Measurements from ENCODE around the gene EVL.

Gene EVL

DNA sequence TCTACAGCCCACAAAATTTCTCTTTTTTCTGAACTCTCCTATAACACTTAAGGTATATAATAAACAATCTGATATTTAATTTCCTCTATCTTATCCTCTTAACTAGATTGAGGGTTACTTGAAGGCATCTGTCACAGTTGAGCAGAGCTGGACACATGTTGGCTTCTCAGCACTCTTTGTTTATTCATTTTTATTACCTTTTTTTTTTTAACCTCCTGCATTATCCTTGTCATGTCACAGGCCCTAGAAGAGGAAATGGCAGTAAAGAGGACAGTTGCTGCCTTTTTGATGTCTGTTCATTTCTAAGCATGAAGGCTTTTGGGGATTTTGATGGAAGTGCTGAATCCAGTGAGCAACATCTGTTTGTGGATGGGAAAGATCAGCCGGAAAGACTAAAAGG, 32.5 kb upstream of the EVL start:
- ATAC-seq (no peak), DNase-seq (no peak)
- no peaks in the 10 kb centered on the region for H3K27me3 Mint-ChIP-seq
- H3K9me3 Mint-ChIP-seq, result no peaks in the 10 kb centered on the region
- no peak overlapping the region for H3K4me3 Mint-ChIP-seq
- H3K4me1 Mint-ChIP-seq, result peaks cover 7% of the 10 kb centered on the region
- no peak overlapping the region for H3K27ac Mint-ChIP-seq

DNA sequence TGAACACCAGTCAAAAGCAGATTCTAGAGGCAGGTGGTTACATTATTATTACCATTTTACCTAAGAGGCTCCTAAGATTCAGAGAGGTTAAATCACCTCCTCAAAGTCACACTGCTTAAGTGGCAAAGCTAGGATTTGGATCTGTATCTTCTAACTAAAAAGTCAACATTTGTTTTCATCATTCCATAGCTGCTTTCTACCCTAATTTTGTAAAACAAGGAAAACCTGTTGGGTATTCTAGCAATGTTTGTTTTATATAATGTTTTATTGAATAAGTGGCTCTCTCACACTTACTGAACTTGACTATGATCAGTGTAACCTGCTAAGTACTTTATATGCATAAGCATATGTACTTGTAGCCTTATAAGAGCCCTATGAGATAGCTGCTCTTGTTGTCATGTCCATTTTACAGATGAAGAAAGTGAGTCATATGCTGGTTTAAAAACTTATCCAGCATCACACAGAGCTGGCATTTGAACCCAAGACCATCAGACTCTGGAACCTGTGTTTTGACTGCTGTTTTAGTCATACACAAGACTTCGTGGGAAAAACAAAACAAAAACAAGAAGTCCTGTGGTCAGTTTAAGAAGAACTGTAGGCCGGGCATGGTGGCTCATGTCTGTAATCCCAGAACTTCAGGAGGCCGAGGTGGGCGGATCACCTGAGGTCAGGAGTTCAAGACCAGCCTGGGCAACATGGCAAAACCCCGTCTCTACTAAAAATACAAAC, 31.7 kb upstream of the EVL start:
- ATAC-seq (no peak), DNase-seq (no peak)
- no peaks in the 10 kb centered on the region for H3K27me3 Mint-ChIP-seq
- no peak overlapping the region for H3K4me3 Mint-ChIP-seq
- H3K9me3 Mint-ChIP-seq, result no peaks in the 10 kb centered on the region
- no peak overlapping the region for H3K27ac Mint-ChIP-seq
- H3K4me1 Mint-ChIP-seq, result peaks cover 7% of the 10 kb centered on the region

DNA sequence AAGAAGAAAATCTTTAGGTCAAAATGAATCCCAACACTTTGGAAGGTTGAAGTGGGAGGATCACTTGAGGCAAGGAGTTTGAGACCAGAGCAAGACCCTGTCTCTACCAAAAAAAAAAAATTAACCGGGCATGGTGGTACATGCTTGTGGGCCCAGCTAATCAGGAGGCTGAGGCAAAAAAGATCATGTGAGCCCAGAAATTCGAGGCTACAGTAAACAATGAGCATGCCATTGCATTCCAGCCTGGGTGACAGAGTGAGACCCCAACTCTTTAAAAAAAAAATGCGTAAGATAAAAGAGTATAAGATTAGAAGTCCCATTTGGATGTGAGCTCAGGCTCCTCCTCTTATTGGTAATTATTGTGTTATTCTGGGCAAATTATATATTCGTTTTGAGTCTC, 30.8 kb upstream of the EVL start:
- ATAC-seq (no peak), DNase-seq (no peak)
- H3K27me3 Mint-ChIP-seq, result no peaks in the 10 kb centered on the region
- H3K9me3 Mint-ChIP-seq, result no peaks in the 10 kb centered on the region
- peaks cover 7% of the 10 kb centered on the region for H3K4me1 Mint-ChIP-seq
- no peak overlapping the region for H3K4me3 Mint-ChIP-seq
- no peak overlapping the region for H3K27ac Mint-ChIP-seq

DNA sequence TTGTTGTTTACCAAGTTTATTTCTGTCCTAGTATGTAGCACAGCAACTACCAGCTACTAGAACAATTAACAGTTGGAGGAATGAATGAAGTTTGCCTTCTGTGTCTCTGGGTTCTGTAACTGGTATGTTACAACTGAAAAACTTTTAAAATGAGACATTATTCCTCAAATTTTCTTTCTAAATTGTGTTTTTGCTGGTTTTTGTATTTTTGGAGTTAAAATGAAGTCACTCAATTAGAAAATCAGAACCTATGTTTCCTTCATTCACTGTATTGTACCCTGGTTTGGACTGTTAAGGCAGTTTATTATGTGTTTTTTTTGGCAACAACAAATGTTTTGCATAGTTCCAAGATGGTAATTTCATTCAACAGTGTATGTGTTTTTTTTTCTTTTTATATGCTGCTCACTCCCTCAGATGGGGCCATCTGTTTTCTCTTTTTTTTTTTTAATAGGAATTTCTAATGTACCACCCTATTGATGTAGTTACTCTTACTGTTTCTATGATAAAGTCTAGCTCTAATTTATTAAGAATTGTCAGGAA, 30.2 kb upstream of the EVL start:
- no peaks in the 10 kb centered on the region for H3K9me3 Mint-ChIP-seq
- no peaks in the 10 kb centered on the region for H3K27me3 Mint-ChIP-seq
- peaks cover 13% of the 10 kb centered on the region for H3K4me1 Mint-ChIP-seq
- no peak overlapping the region for H3K27ac Mint-ChIP-seq
- DNase-seq (no peak), ATAC-seq (no peak)
- no peak overlapping the region for H3K4me3 Mint-ChIP-seq

DNA sequence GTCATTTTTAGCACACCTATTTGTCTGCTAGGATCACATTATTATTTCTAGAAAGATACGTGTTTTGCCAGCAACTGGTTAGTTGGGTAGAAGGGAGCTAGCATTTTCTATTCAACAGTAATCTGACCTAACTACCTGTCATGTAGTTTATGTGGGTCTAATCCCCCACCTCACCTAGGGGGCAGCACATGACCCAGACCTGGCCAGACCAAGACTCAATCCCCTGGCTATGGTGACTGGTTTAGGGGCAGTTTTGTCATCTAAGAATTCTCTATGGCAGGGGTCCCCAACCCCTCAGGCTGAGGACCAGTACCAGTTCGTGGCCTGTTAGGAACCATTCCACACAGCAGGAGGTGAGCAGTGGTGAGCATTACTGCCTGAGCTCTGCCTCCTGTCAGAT, 29.5 kb upstream of the EVL start:
- ATAC-seq, result no peak
- Mint-ChIP-seq H3K4me1 (peaks cover 19% of the 10 kb centered on the region), H3K27me3 (no peaks in the 10 kb centered on the region), H3K27ac (no peak overlapping the region), H3K9me3 (no peaks in the 10 kb centered on the region), H3K4me3 (no peak overlapping the region)
- no peak for DNase-seq

DNA sequence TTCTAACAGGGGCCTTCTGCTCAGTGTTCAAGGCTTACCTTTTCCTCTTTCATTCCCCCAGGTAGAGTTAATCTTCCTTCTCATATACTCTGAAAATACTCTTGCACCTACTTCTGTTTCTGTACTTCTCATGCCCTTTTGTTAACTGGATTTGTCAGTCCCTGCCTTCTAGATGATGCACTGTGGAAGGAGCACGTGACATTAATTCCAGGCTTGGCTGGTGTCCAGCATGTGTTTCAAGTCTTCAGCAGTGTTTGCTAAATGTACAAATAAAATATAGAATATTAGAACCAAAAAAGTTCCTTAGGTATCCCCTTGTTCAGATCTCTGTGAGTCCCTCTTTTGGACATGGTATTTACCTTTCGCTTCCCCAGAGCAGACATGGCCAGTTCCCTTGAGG, 27.9 kb upstream of the EVL start:
- DNase-seq (no peak), ATAC-seq (no peak)
- H3K27me3 Mint-ChIP-seq, result no peaks in the 10 kb centered on the region
- H3K9me3 Mint-ChIP-seq, result no peaks in the 10 kb centered on the region
- H3K4me1 Mint-ChIP-seq, result peaks cover 13% of the 10 kb centered on the region
- H3K4me3 Mint-ChIP-seq, result no peak overlapping the region
- H3K27ac Mint-ChIP-seq, result no peak overlapping the region

DNA sequence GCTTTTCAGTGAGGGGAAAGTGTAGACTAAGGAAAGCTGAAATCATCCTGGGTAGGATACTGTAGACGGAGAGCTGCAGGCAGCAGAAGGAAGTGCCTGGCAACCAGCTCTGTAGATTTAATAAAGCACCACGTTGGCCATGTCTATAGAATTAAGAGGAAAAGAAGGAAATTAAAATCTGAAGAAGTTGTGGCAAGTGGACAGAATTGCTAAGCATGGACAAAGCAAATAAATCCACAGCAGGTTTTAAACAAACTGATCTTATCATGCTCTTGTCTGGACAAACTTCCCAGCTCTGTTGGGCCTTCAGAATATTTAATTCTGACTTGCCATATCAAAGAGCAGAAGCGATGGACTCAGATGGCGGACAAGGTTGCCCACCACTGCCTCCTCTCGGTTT, 27.2 kb upstream of the EVL start:
- peaks cover 13% of the 10 kb centered on the region for H3K4me1 Mint-ChIP-seq
- ATAC-seq, result no peak
- no peak overlapping the region for H3K27ac Mint-ChIP-seq
- no peaks in the 10 kb centered on the region for H3K27me3 Mint-ChIP-seq
- no peak overlapping the region for H3K4me3 Mint-ChIP-seq
- no peak for DNase-seq
- H3K9me3 Mint-ChIP-seq, result no peaks in the 10 kb centered on the region

DNA sequence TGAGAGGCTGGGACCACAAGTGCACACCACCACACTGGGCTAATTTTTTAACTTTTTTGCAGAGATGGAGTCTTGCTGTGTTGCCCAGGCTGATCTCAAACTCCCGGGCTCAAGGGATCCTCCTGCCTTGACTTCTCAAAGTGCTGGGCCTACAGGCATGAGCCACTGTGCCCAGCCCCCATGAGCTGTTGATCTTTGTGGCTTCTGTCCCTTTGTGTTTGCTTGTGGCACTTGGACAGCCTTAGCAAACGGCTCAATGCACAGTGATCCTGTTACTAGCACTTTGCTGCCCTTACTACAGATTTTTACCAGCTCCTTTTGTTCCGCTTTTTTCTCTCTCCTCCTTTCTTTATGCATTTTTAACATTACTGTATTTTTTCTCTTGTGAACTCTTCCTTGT, 25.3 kb upstream of the EVL start:
- H3K4me1 Mint-ChIP-seq, result peaks cover 14% of the 10 kb centered on the region
- ATAC-seq, result no peak
- no peak overlapping the region for H3K27ac Mint-ChIP-seq
- H3K4me3 Mint-ChIP-seq, result no peak overlapping the region
- no peaks in the 10 kb centered on the region for H3K27me3 Mint-ChIP-seq
- no peak for DNase-seq
- no peaks in the 10 kb centered on the region for H3K9me3 Mint-ChIP-seq

DNA sequence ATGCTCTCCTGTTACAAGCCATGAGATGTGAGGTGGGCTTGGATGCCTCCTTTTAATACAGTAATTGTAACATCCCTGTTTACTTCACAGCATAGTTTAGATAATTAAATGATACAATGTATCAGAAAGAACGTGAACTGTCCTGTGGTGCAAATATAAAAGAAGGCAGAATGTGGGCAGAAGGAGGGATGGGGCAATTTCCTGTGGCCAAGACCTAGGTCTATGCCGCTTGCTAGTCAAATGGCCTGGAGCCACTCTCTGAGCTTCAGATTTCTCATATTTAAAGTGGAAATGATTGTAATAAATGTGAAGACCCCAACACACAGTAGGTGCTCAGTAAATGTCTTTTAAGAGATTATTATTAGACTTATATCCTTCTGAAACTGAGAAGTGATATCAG, 24.0 kb upstream of the EVL start:
- H3K27ac Mint-ChIP-seq, result no peak overlapping the region
- H3K27me3 Mint-ChIP-seq, result no peaks in the 10 kb centered on the region
- H3K9me3 Mint-ChIP-seq, result no peaks in the 10 kb centered on the region
- H3K4me1 Mint-ChIP-seq, result peaks cover 24% of the 10 kb centered on the region
- ATAC-seq (no peak), DNase-seq (no peak)
- no peak overlapping the region for H3K4me3 Mint-ChIP-seq

DNA sequence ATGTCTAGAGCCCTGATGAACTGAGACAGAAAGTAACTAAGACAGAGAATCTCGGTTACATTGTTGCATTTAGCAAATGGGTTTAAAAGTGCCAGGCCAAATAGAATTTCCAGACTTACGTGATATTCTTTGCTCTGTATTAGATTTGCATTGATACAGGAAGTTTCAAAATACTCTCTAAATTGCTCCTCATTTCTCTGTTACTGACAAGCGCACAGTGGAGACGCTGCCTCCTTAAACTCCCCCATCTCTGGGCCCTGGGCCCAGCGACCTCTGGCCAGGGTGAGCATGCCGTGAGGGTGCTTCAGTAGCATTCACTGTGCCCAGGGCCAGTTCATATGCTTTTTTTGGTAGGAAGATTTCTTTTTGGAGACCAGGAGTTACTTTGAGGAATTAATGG, 22.9 kb upstream of the EVL start:
- no peak overlapping the region for H3K27ac Mint-ChIP-seq
- H3K27me3 Mint-ChIP-seq, result no peaks in the 10 kb centered on the region
- no peaks in the 10 kb centered on the region for H3K9me3 Mint-ChIP-seq
- no peak for ATAC-seq
- H3K4me1 Mint-ChIP-seq, result peaks cover 27% of the 10 kb centered on the region
- DNase-seq, result no peak
- no peak overlapping the region for H3K4me3 Mint-ChIP-seq

DNA sequence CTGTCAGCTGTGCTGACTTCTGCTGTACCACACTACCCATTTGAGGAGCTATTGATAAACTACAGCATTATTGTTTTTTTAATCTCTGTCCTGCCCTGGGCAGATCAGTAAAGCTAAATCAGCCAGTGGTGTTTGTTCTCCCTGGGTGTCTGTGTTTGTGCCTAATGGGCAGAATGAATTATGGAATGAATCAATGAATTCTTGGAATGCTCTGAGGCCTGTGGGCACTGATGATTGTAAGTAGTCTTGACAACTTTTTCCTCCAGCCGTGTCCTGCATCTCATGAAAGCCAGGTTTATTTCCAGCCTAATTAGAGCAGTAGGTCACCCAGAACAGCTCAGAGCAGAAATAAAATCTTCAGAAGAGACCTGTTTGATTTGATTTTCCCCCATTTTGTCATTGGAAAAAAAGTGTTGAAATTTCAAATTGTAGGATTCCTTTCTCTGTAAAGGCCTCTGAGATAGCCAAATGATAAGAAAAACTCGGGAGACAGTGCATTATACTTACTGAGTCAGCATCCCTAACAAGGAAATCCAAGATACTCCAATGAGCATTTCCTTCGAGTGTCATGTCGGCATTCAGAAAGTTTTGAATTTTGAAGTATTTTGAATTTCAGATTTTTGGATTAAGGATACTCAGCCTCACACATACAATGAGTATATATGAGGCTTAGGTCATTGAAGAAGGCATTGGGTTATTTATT, 19.4 kb upstream of the EVL start:
- Mint-ChIP-seq H3K27ac (no peak overlapping the region), H3K27me3 (no peaks in the 10 kb centered on the region), H3K9me3 (no peaks in the 10 kb centered on the region), H3K4me1 (peaks cover 44% of the 10 kb centered on the region), H3K4me3 (no peak overlapping the region)
- ATAC-seq, result no peak
- DNase-seq, result no peak

DNA sequence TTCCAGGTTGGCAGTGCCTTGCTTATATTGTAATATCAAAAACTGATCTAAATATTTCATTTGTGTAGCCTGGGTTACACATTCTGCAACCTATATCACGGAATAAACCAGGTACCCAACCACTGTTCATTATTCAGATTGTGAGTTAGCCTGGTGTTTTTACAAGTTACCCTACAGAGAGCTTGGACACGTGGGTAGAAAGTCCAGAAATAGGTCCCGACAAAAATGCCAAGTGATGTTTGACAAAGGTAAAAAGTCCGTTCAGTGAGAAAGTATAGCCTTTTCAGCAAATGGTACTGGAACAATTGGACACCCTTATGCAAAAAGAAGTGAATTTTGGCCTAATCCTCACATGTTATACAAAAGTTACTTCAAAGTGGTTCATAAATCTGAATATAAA, 17.6 kb upstream of the EVL start:
- H3K27ac Mint-ChIP-seq, result no peak overlapping the region
- no peaks in the 10 kb centered on the region for H3K27me3 Mint-ChIP-seq
- H3K9me3 Mint-ChIP-seq, result no peaks in the 10 kb centered on the region
- DNase-seq (no peak), ATAC-seq (no peak)
- H3K4me1 Mint-ChIP-seq, result peaks cover 48% of the 10 kb centered on the region
- no peak overlapping the region for H3K4me3 Mint-ChIP-seq

DNA sequence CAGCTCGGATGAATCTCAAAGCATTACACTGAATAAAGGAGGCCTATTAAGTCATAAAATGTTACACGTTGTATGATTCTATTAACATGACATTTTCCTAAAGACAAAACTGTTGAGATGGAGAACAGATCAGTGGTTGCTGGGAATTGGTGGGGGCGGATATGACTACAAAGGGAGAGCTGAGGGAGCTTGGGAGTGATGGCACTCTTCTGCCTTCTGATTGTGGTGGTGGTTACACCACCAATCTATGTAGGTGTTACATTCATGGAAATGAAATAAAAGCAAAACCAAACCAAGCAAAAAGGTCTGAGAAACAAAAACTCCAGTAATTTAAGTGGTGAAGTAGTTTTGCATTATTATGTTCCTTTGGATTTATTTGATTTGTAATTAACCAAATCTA, 16.4 kb upstream of the EVL start:
- Mint-ChIP-seq H3K27ac (peak overlapping the region; percentile 71 to 89), H3K4me3 (peak overlapping the region; percentile 60 to 66)

DNA sequence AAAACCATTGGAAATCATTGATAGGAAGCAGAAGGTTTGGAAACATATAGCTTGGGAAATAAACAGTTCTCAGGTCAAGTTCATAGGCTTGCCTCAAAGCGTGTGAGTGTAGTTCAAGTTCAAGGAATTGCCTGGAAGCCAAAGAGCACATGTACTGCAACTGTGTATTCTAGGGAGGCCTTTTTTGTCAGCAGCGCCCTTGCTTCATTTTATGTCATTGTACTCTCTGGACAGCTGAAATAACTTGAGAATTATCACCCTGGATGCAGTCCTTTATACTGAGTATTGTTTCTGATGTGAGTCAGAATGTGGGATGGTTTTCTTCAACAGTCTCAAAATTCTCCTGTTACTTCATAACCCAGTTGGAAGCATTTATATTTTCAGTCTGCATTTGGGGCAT, 16.0 kb upstream of the EVL start:
- peak; percentile 35 for ATAC-seq
- no peak for DNase-seq
- peak overlapping the region; percentile 60 to 66 for H3K4me3 Mint-ChIP-seq
- H3K9me3 Mint-ChIP-seq, result no peaks in the 10 kb centered on the region
- no peaks in the 10 kb centered on the region for H3K27me3 Mint-ChIP-seq
- peak overlapping the region in 1 of 2 donors; percentile 71 for H3K27ac Mint-ChIP-seq
- H3K4me1 Mint-ChIP-seq, result peaks cover 54% of the 10 kb centered on the region

More for the DNA sequence above, 16.4 kb upstream of the EVL start:
- Mint-ChIP-seq H3K27me3 (no peaks in the 10 kb centered on the region), H3K9me3 (no peaks in the 10 kb centered on the region), H3K4me1 (peaks cover 52% of the 10 kb centered on the region)
- ATAC-seq (peak; percentile 94), DNase-seq (peak in 1 of 2 donors; percentile 43)

DNA sequence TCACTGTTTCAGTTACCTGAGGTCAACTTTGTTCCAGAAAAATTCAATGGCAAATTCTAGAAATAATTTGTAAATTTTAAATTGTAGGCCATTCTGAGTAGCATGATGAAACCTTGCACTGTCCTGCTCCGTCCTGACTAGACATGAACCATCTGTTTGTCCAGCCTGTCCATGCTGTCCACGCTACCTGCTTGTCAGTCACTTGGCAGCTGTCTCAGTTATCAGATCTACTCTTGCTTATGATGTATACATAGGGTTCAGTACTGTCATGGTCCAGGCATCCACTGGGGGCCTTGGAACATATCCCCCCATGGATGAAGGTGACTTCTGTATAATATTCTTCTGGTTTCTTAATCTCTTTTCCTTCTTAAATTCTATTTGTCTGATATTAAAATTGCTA, 14.1 kb upstream of the EVL start:
- DNase-seq (no peak), ATAC-seq (no peak)
- Mint-ChIP-seq H3K4me3 (no peak overlapping the region), H3K9me3 (no peaks in the 10 kb centered on the region), H3K27ac (no peak overlapping the region), H3K27me3 (no peaks in the 10 kb centered on the region), H3K4me1 (peaks cover 60% of the 10 kb centered on the region)

DNA sequence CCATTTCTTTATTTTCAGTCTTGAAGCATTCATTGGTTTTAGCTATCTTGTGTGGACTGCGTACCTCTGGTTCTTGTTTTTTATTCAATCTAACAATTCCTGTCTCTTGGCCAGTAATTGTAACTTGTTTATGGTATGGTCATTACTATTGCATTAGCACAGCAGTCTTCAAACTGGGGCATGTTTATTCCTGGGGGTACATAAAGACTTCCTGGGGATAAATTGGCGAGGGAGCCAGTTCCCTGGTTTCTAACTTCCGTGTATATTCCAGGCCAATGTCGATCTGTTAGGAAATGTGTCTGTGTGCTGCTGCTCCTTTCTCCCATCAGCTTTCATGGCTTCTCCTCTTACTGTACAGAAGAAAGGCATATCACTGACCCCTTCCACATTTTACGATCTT, 13.7 kb upstream of the EVL start:
- no peak for DNase-seq
- H3K4me3 Mint-ChIP-seq, result no peak overlapping the region
- peak overlapping the region in 1 of 2 donors; percentile 20 for H3K27ac Mint-ChIP-seq
- no peak for ATAC-seq
- peaks cover 64% of the 10 kb centered on the region for H3K4me1 Mint-ChIP-seq
- no peaks in the 10 kb centered on the region for H3K27me3 Mint-ChIP-seq
- no peaks in the 10 kb centered on the region for H3K9me3 Mint-ChIP-seq
